ENCODE results near the gene ACSS1.

ACSS1 gene

GRCh38 chr20:25020345-25020744 is 37.6 kb downstream of the ACSS1 start:
- H3K36me3 ChIP-seq (ENCODE audit: insufficient read depth, low read length), result no peaks in the 10 kb centered on the region
- no peak for TF ChIP-seq POLR2AphosphoS5 (IDR thresholded peaks at IDR 0.05; ENCODE audit: borderline replicate concordance, low read depth, low read length)
- TF ChIP-seq FOXP2 (optimal IDR thresholded peaks at IDR 0.05; ENCODE audit: control extremely low read depth, extremely low read length, insufficient read depth), result no peak
- no peak for TF ChIP-seq EZH2 (IDR thresholded peaks at IDR 0.05)
- H3K9me3 ChIP-seq (ENCODE audit: low read depth, low read length), result no peaks in the 10 kb centered on the region
- H3K4me3 ChIP-seq, result no peak overlapping the region
- H3K9ac ChIP-seq (ENCODE audit: insufficient read length), result no peak overlapping the region
- no peak overlapping the region for H3K27ac ChIP-seq
- no peak for DNase-seq (ENCODE audit: low read depth, low spot score)

GRCh38 chr20:25019381-25020155 is 38.4 kb downstream of the ACSS1 start:
- H3K9ac ChIP-seq (ENCODE audit: insufficient read length), result no peak overlapping the region
- TF ChIP-seq FOXP2 (optimal IDR thresholded peaks at IDR 0.05; ENCODE audit: control extremely low read depth, extremely low read length, insufficient read depth) (no peak), POLR2AphosphoS5 (IDR thresholded peaks at IDR 0.05; ENCODE audit: borderline replicate concordance, low read depth, low read length) (no peak), EZH2 (IDR thresholded peaks at IDR 0.05) (no peak)
- H3K36me3 ChIP-seq (ENCODE audit: insufficient read depth, low read length), result no peaks in the 10 kb centered on the region
- H3K9me3 ChIP-seq (ENCODE audit: low read depth, low read length), result no peaks in the 10 kb centered on the region
- H3K4me3 ChIP-seq, result no peak overlapping the region
- DNase-seq (ENCODE audit: low read depth, low spot score), result no peak
- H3K27ac ChIP-seq, result no peak overlapping the region

GRCh38 chr20:25018841-25019240 is 39.1 kb downstream of the ACSS1 start:
- DNase-seq (ENCODE audit: low read depth, low spot score), result no peak

GRCh38 chr20:25018425-25018824 is 39.5 kb downstream of the ACSS1 start:
- H3K4me3 ChIP-seq, result no peak overlapping the region
- no peak overlapping the region for H3K27ac ChIP-seq
- no peaks in the 10 kb centered on the region for H3K36me3 ChIP-seq (ENCODE audit: insufficient read depth, low read length)
- no peak for TF ChIP-seq EZH2 (IDR thresholded peaks at IDR 0.05)
- no peak for TF ChIP-seq POLR2AphosphoS5 (IDR thresholded peaks at IDR 0.05; ENCODE audit: borderline replicate concordance, low read depth, low read length)
- TF ChIP-seq FOXP2 (optimal IDR thresholded peaks at IDR 0.05; ENCODE audit: control extremely low read depth, extremely low read length, insufficient read depth), result no peak
- H3K9me3 ChIP-seq (ENCODE audit: low read depth, low read length), result no peaks in the 10 kb centered on the region
- no peak for DNase-seq (ENCODE audit: low read depth, low spot score)
- H3K9ac ChIP-seq (ENCODE audit: insufficient read length), result no peak overlapping the region

More at GRCh38 chr20:25018841-25019240, 39.1 kb downstream of the ACSS1 start:
- Histone ChIP-seq H3K9ac (ENCODE audit: insufficient read length) (no peak overlapping the region), H3K9me3 (ENCODE audit: low read depth, low read length) (no peaks in the 10 kb centered on the region), H3K36me3 (ENCODE audit: insufficient read depth, low read length) (no peaks in the 10 kb centered on the region), H3K4me3 (no peak overlapping the region), H3K27ac (no peak overlapping the region)
- TF ChIP-seq EZH2 (IDR thresholded peaks at IDR 0.05) (no peak), POLR2AphosphoS5 (IDR thresholded peaks at IDR 0.05; ENCODE audit: borderline replicate concordance, low read depth, low read length) (no peak), FOXP2 (optimal IDR thresholded peaks at IDR 0.05; ENCODE audit: control extremely low read depth, extremely low read length, insufficient read depth) (no peak)

GRCh38 chr20:25017257-25017803 is 40.6 kb downstream of the ACSS1 start:
- Histone ChIP-seq H3K27ac (no peak overlapping the region), H3K4me3 (no peak overlapping the region), H3K9ac (ENCODE audit: insufficient read length) (no peak overlapping the region), H3K36me3 (ENCODE audit: insufficient read depth, low read length) (no peaks in the 10 kb centered on the region), H3K9me3 (ENCODE audit: low read depth, low read length) (no peaks in the 10 kb centered on the region)
- TF ChIP-seq POLR2AphosphoS5 (IDR thresholded peaks at IDR 0.05; ENCODE audit: borderline replicate concordance, low read depth, low read length) (no peak), FOXP2 (optimal IDR thresholded peaks at IDR 0.05; ENCODE audit: control extremely low read depth, extremely low read length, insufficient read depth) (no peak), EZH2 (IDR thresholded peaks at IDR 0.05) (no peak)
- DNase-seq (ENCODE audit: low read depth, low spot score), result no peak

- Histone ChIP-seq H3K36me3 (ENCODE audit: insufficient read depth, low read length) (no peaks in the 10 kb centered on the region), H3K27ac (no peak overlapping the region), H3K4me3 (no peak overlapping the region), H3K9me3 (ENCODE audit: low read depth, low read length) (no peaks in the 10 kb centered on the region), H3K9ac (ENCODE audit: insufficient read length) (no peak overlapping the region)
- TF ChIP-seq POLR2AphosphoS5 (IDR thresholded peaks at IDR 0.05; ENCODE audit: borderline replicate concordance, low read depth, low read length) (no peak), EZH2 (IDR thresholded peaks at IDR 0.05) (no peak), FOXP2 (optimal IDR thresholded peaks at IDR 0.05; ENCODE audit: control extremely low read depth, extremely low read length, insufficient read depth) (no peak)
- DNase-seq (ENCODE audit: low read depth, low spot score), result no peak
Measured at GRCh38 chr20:25016471-25016870, 41.5 kb downstream of the ACSS1 start.

- Histone ChIP-seq H3K27ac (no peak overlapping the region), H3K4me3 (no peak overlapping the region), H3K9ac (ENCODE audit: insufficient read length) (no peak overlapping the region), H3K36me3 (ENCODE audit: insufficient read depth, low read length) (no peaks in the 10 kb centered on the region), H3K9me3 (ENCODE audit: low read depth, low read length) (no peaks in the 10 kb centered on the region)
- TF ChIP-seq EZH2 (IDR thresholded peaks at IDR 0.05), result no peak
- no peak for TF ChIP-seq POLR2AphosphoS5 (IDR thresholded peaks at IDR 0.05; ENCODE audit: borderline replicate concordance, low read depth, low read length)
- TF ChIP-seq FOXP2 (optimal IDR thresholded peaks at IDR 0.05; ENCODE audit: control extremely low read depth, extremely low read length, insufficient read depth), result no peak
- no peak for DNase-seq (ENCODE audit: low read depth, low spot score)
Measured at GRCh38 chr20:25015986-25016385, 42.0 kb downstream of the ACSS1 start.

- Histone ChIP-seq H3K36me3 (ENCODE audit: insufficient read depth, low read length) (no peaks in the 10 kb centered on the region), H3K27ac (no peak overlapping the region)
Measured at GRCh38 chr20:25014816-25015215, 43.1 kb downstream of the ACSS1 start.

More at GRCh38 chr20:25014816-25015215, 43.1 kb downstream of the ACSS1 start:
- TF ChIP-seq FOXP2 (optimal IDR thresholded peaks at IDR 0.05; ENCODE audit: control extremely low read depth, extremely low read length, insufficient read depth) (no peak), EZH2 (IDR thresholded peaks at IDR 0.05) (no peak), POLR2AphosphoS5 (IDR thresholded peaks at IDR 0.05; ENCODE audit: borderline replicate concordance, low read depth, low read length) (no peak)
- Histone ChIP-seq H3K4me3 (no peak overlapping the region), H3K9me3 (ENCODE audit: low read depth, low read length) (no peaks in the 10 kb centered on the region), H3K9ac (ENCODE audit: insufficient read length) (no peak overlapping the region)
- no peak for DNase-seq (ENCODE audit: low read depth, low spot score)

Data from SK-N-MC (cell line).